ENCODE data around the gene RAD51AP1.

- TF ChIP-seq CTCF (IDR thresholded peaks at IDR 0.05) (no peak), EZH2 (IDR thresholded peaks at IDR 0.05; ENCODE audit: borderline replicate concordance, insufficient read depth, low read depth, low read length, poor library complexity, severe bottlenecking) (no peak)
These were observed 3.6 kb upstream of the RAD51AP1 start for GRCh38 chr12:4535092-4535491.
